Neuron (in vitro differentiated cells): ENCODE measurements around the gene PLEKHD1.

Experiments used
- H2AFZ ChIP-seq: one replicate; pipeline ENCODE4 v1.6.1; 2013; ENCODE audit warnings: low read depth, mild to moderate bottlenecking, inconsistent platforms, low read length, moderate library complexity
- H3K27me3 ChIP-seq: one replicate; pipeline ENCODE4 v1.6.1; 2013; ENCODE audit warnings: low read length; ENCODE audit not compliant: insufficient read depth
- H3K36me3 ChIP-seq: one replicate; pipeline ENCODE4 v1.6.1; 2013; ENCODE audit warnings: low read length; ENCODE audit not compliant: insufficient read depth
- H3K4me1 ChIP-seq: one replicate; pipeline ENCODE4 v1.6.1; 2013; ENCODE audit warnings: low read length; ENCODE audit not compliant: insufficient read depth
- H3K4me3 ChIP-seq: 2 replicates; pipeline ENCODE4 v1.5.1; 2013; ENCODE audit warnings: mild to moderate bottlenecking, low read length, moderate library complexity
- H3K9me3 ChIP-seq: one replicate; pipeline ENCODE4 v1.6.1; 2013; ENCODE audit warnings: low read length

The PLEKHD1 gene

GRCh38 chr14:69484444-69485314, at the start of gene PLEKHD1:
PLEKHD1 (plus strand) TSS chr14:69484728; CDS start chr14:69484966, 238 bp downstream.
- Histone ChIP-seq H3K4me3 (peak within 1 kb of the TSS; percentile 38), H3K36me3 (no peaks in the 10 kb centered on the region), H3K27me3 (peaks cover 61% of the 10 kb centered on the region), H3K4me1 (peaks cover 24% of the 10 kb centered on the region), H2AFZ (peak within 1 kb of the TSS; percentile 41), H3K9me3 (no peaks in the 10 kb centered on the region)

GRCh38 chr14:69439521-69440270, 44.8 kb upstream of the PLEKHD1 start:
- H3K9me3 ChIP-seq = no peaks in the 10 kb centered on the region
- H3K36me3 ChIP-seq = peaks cover 8% of the 10 kb centered on the region
- no peaks in the 10 kb centered on the region for H3K27me3 ChIP-seq
- H2AFZ ChIP-seq = no peak overlapping the region
- H3K4me3 ChIP-seq = no peak overlapping the region
- no peaks in the 10 kb centered on the region for H3K4me1 ChIP-seq

- Histone ChIP-seq H3K4me1 (no peaks in the 10 kb centered on the region), H2AFZ (no peak overlapping the region), H3K4me3 (no peak overlapping the region), H3K9me3 (no peaks in the 10 kb centered on the region), H3K36me3 (peaks cover 8% of the 10 kb centered on the region), H3K27me3 (no peaks in the 10 kb centered on the region)
Observed at GRCh38 chr14:69441948-69442347, 42.6 kb upstream of the PLEKHD1 start.

GRCh38 chr14:69443296-69443805, 41.2 kb upstream of the PLEKHD1 start:
- H3K4me1 ChIP-seq = no peaks in the 10 kb centered on the region
- peaks cover 2% of the 10 kb centered on the region for H3K9me3 ChIP-seq
- no peak overlapping the region for H3K4me3 ChIP-seq
- no peak overlapping the region for H2AFZ ChIP-seq
- H3K27me3 ChIP-seq = no peaks in the 10 kb centered on the region
- H3K36me3 ChIP-seq = peaks cover 8% of the 10 kb centered on the region

GRCh38 chr14:69449216-69449615, 35.3 kb upstream of the PLEKHD1 start:
- Histone ChIP-seq H2AFZ (no peak overlapping the region), H3K4me1 (no peaks in the 10 kb centered on the region), H3K4me3 (no peak overlapping the region), H3K36me3 (peaks cover 11% of the 10 kb centered on the region), H3K9me3 (peaks cover 5% of the 10 kb centered on the region), H3K27me3 (no peaks in the 10 kb centered on the region)

GRCh38 chr14:69451941-69452340, 32.6 kb upstream of the PLEKHD1 start:
- Histone ChIP-seq H3K4me1 (no peaks in the 10 kb centered on the region), H3K36me3 (peaks cover 30% of the 10 kb centered on the region), H3K9me3 (peaks cover 5% of the 10 kb centered on the region), H3K27me3 (no peaks in the 10 kb centered on the region), H2AFZ (no peak overlapping the region), H3K4me3 (no peak overlapping the region)

GRCh38 chr14:69458350-69458749, 26.2 kb upstream of the PLEKHD1 start:
- H3K4me1 ChIP-seq = no peaks in the 10 kb centered on the region
- H3K36me3 ChIP-seq = peaks cover 47% of the 10 kb centered on the region
- H3K4me3 ChIP-seq = no peak overlapping the region
- no peaks in the 10 kb centered on the region for H3K9me3 ChIP-seq
- H3K27me3 ChIP-seq = no peaks in the 10 kb centered on the region
- no peak overlapping the region for H2AFZ ChIP-seq

GRCh38 chr14:69459122-69459521, 25.4 kb upstream of the PLEKHD1 start:
- H3K4me3 ChIP-seq = no peak overlapping the region
- no peaks in the 10 kb centered on the region for H3K4me1 ChIP-seq
- H3K9me3 ChIP-seq = no peaks in the 10 kb centered on the region
- H2AFZ ChIP-seq = no peak overlapping the region
- H3K36me3 ChIP-seq = peaks cover 46% of the 10 kb centered on the region
- no peaks in the 10 kb centered on the region for H3K27me3 ChIP-seq

GRCh38 chr14:69460093-69460701, 24.3 kb upstream of the PLEKHD1 start:
- H3K27me3 ChIP-seq = no peaks in the 10 kb centered on the region
- H3K4me1 ChIP-seq = no peaks in the 10 kb centered on the region
- H3K4me3 ChIP-seq = no peak overlapping the region
- no peak overlapping the region for H2AFZ ChIP-seq
- peaks cover 42% of the 10 kb centered on the region for H3K36me3 ChIP-seq
- no peaks in the 10 kb centered on the region for H3K9me3 ChIP-seq

GRCh38 chr14:69464379-69464778, 20.1 kb upstream of the PLEKHD1 start:
- H3K27me3 ChIP-seq = no peaks in the 10 kb centered on the region
- H3K4me3 ChIP-seq = no peak overlapping the region

GRCh38 chr14:69464829-69465228, 19.7 kb upstream of the PLEKHD1 start:
- Histone ChIP-seq H3K9me3 (no peaks in the 10 kb centered on the region), H2AFZ (no peak overlapping the region), H3K4me3 (no peak overlapping the region), H3K36me3 (peaks cover 16% of the 10 kb centered on the region), H3K4me1 (no peaks in the 10 kb centered on the region), H3K27me3 (no peaks in the 10 kb centered on the region)

More at GRCh38 chr14:69464379-69464778, 20.1 kb upstream of the PLEKHD1 start:
- Histone ChIP-seq H3K4me1 (no peaks in the 10 kb centered on the region), H3K9me3 (no peaks in the 10 kb centered on the region), H3K36me3 (peaks cover 16% of the 10 kb centered on the region), H2AFZ (no peak overlapping the region)

- Histone ChIP-seq H3K4me3 (no peak overlapping the region), H3K4me1 (no peaks in the 10 kb centered on the region), H3K27me3 (no peaks in the 10 kb centered on the region), H2AFZ (no peak overlapping the region), H3K36me3 (peaks cover 2% of the 10 kb centered on the region), H3K9me3 (no peaks in the 10 kb centered on the region)
Observed at GRCh38 chr14:69468949-69469348, 15.6 kb upstream of the PLEKHD1 start.

- H3K9me3 ChIP-seq = no peaks in the 10 kb centered on the region
- no peak overlapping the region for H2AFZ ChIP-seq
- H3K4me3 ChIP-seq = no peak overlapping the region
- H3K27me3 ChIP-seq = no peaks in the 10 kb centered on the region
- H3K4me1 ChIP-seq = no peaks in the 10 kb centered on the region
- H3K36me3 ChIP-seq = no peaks in the 10 kb centered on the region
Observed at GRCh38 chr14:69471436-69471835, 13.1 kb upstream of the PLEKHD1 start.
